Ishikawa (cell line): ENCODE results near the gene ASCL2.

Experiments
- EP300 ChIP-seq: IDR thresholded peaks from 2 replicates; pipeline ENCODE4 v1.6.1; 2012; ENCODE audit warnings: borderline replicate concordance
- FOXM1 ChIP-seq: IDR thresholded peaks from 2 replicates; pipeline ENCODE4 v1.6.1; 2012; ENCODE audit warnings: low read depth, borderline replicate concordance
- MAX ChIP-seq: IDR thresholded peaks from 2 replicates; pipeline ENCODE4 v1.6.1; 2012

GRCh38 chr11:2263724-2264360, 6.5 kb downstream of the ASCL2 start:
- TF ChIP-seq MAX (no peak), EP300 (no peak), FOXM1 (no peak)
